ENCODE results near the gene NXPH1. TPM values are rescaled to one million over a fixed set of nuclear protein-coding genes. Genes with fewer than 3 reads are reported as not detected.
"Not testable (repeated sequence)": the region's sequence is repeated elsewhere in the genome, so short reads cannot be mapped to it uniquely, and the experiment has no call there.

Gene NXPH1
- total RNA-seq, 1 donor from 2014 or later, result 3.8 TPM

- no peak for DNase-seq
- Mint-ChIP-seq H3K4me1 (ENCODE audit: low read depth, unreplicated experiment) (no peaks in the 10 kb centered on the region), H3K4me3 (ENCODE audit: unreplicated experiment) (no peak overlapping the region), H3K9me3 (ENCODE audit: unreplicated experiment) (no peaks in the 10 kb centered on the region), H3K27ac (ENCODE audit: unreplicated experiment) (no peak overlapping the region), H3K27me3 (ENCODE audit: unreplicated experiment) (no peaks in the 10 kb centered on the region), H3K36me3 (ENCODE audit: unreplicated experiment) (no peaks in the 10 kb centered on the region)
- TF ChIP-seq CTCF (IDR thresholded peaks at IDR 0.05; ENCODE audit: partially characterized antibody, unreplicated experiment), result no peak
Measured at GRCh38 chr7:8719102-8719501, 285.7 kb downstream of the NXPH1 start.

- no peaks in the 10 kb centered on the region for H3K36me3 Mint-ChIP-seq (ENCODE audit: unreplicated experiment)
- peaks cover 3% of the 10 kb centered on the region for H3K27me3 Mint-ChIP-seq (ENCODE audit: unreplicated experiment)
- H3K27ac Mint-ChIP-seq (ENCODE audit: unreplicated experiment), result peak overlapping the region; percentile 17
- peaks cover 4% of the 10 kb centered on the region for H3K4me1 Mint-ChIP-seq (ENCODE audit: low read depth, unreplicated experiment)
- peak; percentile 69 for DNase-seq
- no peak overlapping the region for H3K4me3 Mint-ChIP-seq (ENCODE audit: unreplicated experiment)
- peak; percentile 82 for TF ChIP-seq CTCF (IDR thresholded peaks at IDR 0.05; ENCODE audit: partially characterized antibody, unreplicated experiment)
- H3K9me3 Mint-ChIP-seq (ENCODE audit: unreplicated experiment), result peaks cover 3% of the 10 kb centered on the region
Measured at GRCh38 chr7:8724080-8724718, 290.8 kb downstream of the NXPH1 start.

- DNase-seq; H3K4me3 Mint-ChIP-seq (ENCODE audit: unreplicated experiment); H3K9me3 Mint-ChIP-seq (ENCODE audit: unreplicated experiment); H3K4me1 Mint-ChIP-seq (ENCODE audit: low read depth, unreplicated experiment); H3K27me3 Mint-ChIP-seq (ENCODE audit: unreplicated experiment); H3K27ac Mint-ChIP-seq (ENCODE audit: unreplicated experiment): not testable (repeated sequence)
- H3K36me3 Mint-ChIP-seq (ENCODE audit: unreplicated experiment), result peaks cover 11% of the 10 kb centered on the region
Measured at GRCh38 chr7:8731756-8732155, 298.3 kb downstream of the NXPH1 start.

GRCh38 chr7:8739837-8740236, 306.4 kb downstream of the NXPH1 start:
- no peak for TF ChIP-seq CTCF (IDR thresholded peaks at IDR 0.05; ENCODE audit: partially characterized antibody, unreplicated experiment)
- H3K4me3 Mint-ChIP-seq (ENCODE audit: unreplicated experiment), result no peak overlapping the region
- H3K27me3 Mint-ChIP-seq (ENCODE audit: unreplicated experiment), result peaks cover 5% of the 10 kb centered on the region
- H3K36me3 Mint-ChIP-seq (ENCODE audit: unreplicated experiment), result peaks cover 14% of the 10 kb centered on the region
- no peak overlapping the region for H3K27ac Mint-ChIP-seq (ENCODE audit: unreplicated experiment)
- peaks cover 4% of the 10 kb centered on the region for H3K4me1 Mint-ChIP-seq (ENCODE audit: low read depth, unreplicated experiment)
- no peak for DNase-seq
- peaks cover 4% of the 10 kb centered on the region for H3K9me3 Mint-ChIP-seq (ENCODE audit: unreplicated experiment)

GRCh38 chr7:8742837-8743236, 309.4 kb downstream of the NXPH1 start:
- no peak overlapping the region for H3K4me3 Mint-ChIP-seq (ENCODE audit: unreplicated experiment)
- no peaks in the 10 kb centered on the region for H3K36me3 Mint-ChIP-seq (ENCODE audit: unreplicated experiment)
- DNase-seq, result no peak
- H3K27ac Mint-ChIP-seq (ENCODE audit: unreplicated experiment), result no peak overlapping the region
- peaks cover 1% of the 10 kb centered on the region for H3K9me3 Mint-ChIP-seq (ENCODE audit: unreplicated experiment)
- H3K27me3 Mint-ChIP-seq (ENCODE audit: unreplicated experiment), result no peaks in the 10 kb centered on the region
- TF ChIP-seq CTCF (IDR thresholded peaks at IDR 0.05; ENCODE audit: partially characterized antibody, unreplicated experiment), result no peak
- H3K4me1 Mint-ChIP-seq (ENCODE audit: low read depth, unreplicated experiment), result peaks cover 4% of the 10 kb centered on the region

Measured in glutamatergic neuron (in vitro differentiated cells).